Fibroblast of skin of right quadriceps (primary cell): ENCODE data around the gene PITPNM1.

Experiments
- DNase-seq: peaks from one replicate; pipeline ENCODE4 v3.0.0-alpha.2; 2013

PITPNM1 gene

GRCh38 chr11:67502328-67502979, 2.7 kb downstream of the PITPNM1 start:
- DNase-seq = no peak

- DNase-seq = no peak
Observed at GRCh38 chr11:67501854-67502253, 3.3 kb downstream of the PITPNM1 start.

GRCh38 chr11:67500831-67501715, 4.1 kb downstream of the PITPNM1 start:
- DNase-seq = no peak

- no peak for DNase-seq
Observed at GRCh38 chr11:67500484-67500821, 4.7 kb downstream of the PITPNM1 start.

- no peak for DNase-seq
Observed at GRCh38 chr11:67499808-67500483, 5.2 kb downstream of the PITPNM1 start.

- DNase-seq = no peak
Observed at GRCh38 chr11:67498544-67498972, 6.6 kb downstream of the PITPNM1 start.

- no peak for DNase-seq
Observed at GRCh38 chr11:67497656-67498291, 7.4 kb downstream of the PITPNM1 start.

- no peak for DNase-seq
Observed at GRCh38 chr11:67496113-67496512, 9.1 kb downstream of the PITPNM1 start.

- DNase-seq = no peak
Observed at GRCh38 chr11:67495234-67496005, 9.7 kb downstream of the PITPNM1 start.

- no peak for DNase-seq
Observed at GRCh38 chr11:67494371-67495233, 10.6 kb downstream of the PITPNM1 start.

- no peak for DNase-seq
Observed at GRCh38 chr11:67493548-67494370, 11.4 kb downstream of the PITPNM1 start.

- DNase-seq = no peak
Observed at GRCh38 chr11:67492801-67493547, 12.2 kb downstream of the PITPNM1 start.

- no peak for DNase-seq
Observed at GRCh38 chr11:67492069-67492727, 13.0 kb downstream of the PITPNM1 start.

- DNase-seq = no peak
Observed at GRCh38 chr11:67491276-67492068, 13.7 kb downstream of the PITPNM1 start.

- DNase-seq = no peak
Observed at GRCh38 chr11:67490727-67491065, 14.5 kb downstream of the PITPNM1 start.

- DNase-seq = no peak
Observed at GRCh38 chr11:67489885-67490726, 15.1 kb downstream of the PITPNM1 start.

GRCh38 chr11:67489203-67489884, 15.8 kb downstream of the PITPNM1 start:
- DNase-seq = no peak
